ENCODE data around the gene RAB11FIP3. TPM values are rescaled to one million over a fixed set of nuclear protein-coding genes. Genes with fewer than 3 reads are reported as not detected.

RAB11FIP3 gene
- total RNA-seq, 1 experiment from 2014 or later = 37.1 TPM

GRCh38 chr16:444027-444426, 18.6 kb downstream of the RAB11FIP3 start:
- no peaks in the 10 kb centered on the region for H3K9me3 ChIP-seq (ENCODE audit: control insufficient read depth, low read depth, low read length)
- no CpG with 5 or more reads among the region's 10 CpGs for WGBS (ENCODE audit: extremely low coverage, insufficient read length, low lambda C conversion rate)
- H3T11ph ChIP-seq (ENCODE audit: low read length) = no peak overlapping the region
- no peak overlapping the region for H3K56ac ChIP-seq (ENCODE audit: insufficient read length, low read depth, low read length)
- no peak overlapping the region for H4K91ac ChIP-seq (ENCODE audit: insufficient read length, low read depth, low read length)
- Mint-ChIP-seq H3K36me3 (ENCODE audit: insufficient read depth in 1 of 3, low read depth in 3 of 3) (peaks cover 4 to 11% (median 9%) of the 10 kb centered on the region in 3 experiments; a peak in 5 of 7 replicates), H3K4me3 (no peak overlapping the region), H3K9me3 (no peaks in the 10 kb centered on the region), H3K27ac (peak overlapping the region in 2 of 3 experiments; percentile 11 to 58; a peak in 4 of 7 replicates), H3K27me3 (ENCODE audit: low read depth) (no peaks in the 10 kb centered on the region; the same call in 1 of the 2 replicates), H3K4me1 (peaks cover 10 to 20% of the 10 kb centered on the region in 2 experiments; a peak in 3 of 4 replicates)
- no peaks in the 10 kb centered on the region for H3K79me1 ChIP-seq (ENCODE audit: insufficient read depth, low read depth, low read length, poor library complexity, severe bottlenecking)
- TF ChIP-seq CTCF (conservative IDR thresholded peaks at IDR 0.05) = no peak
- no peak overlapping the region for H3K23ac ChIP-seq (ENCODE audit: insufficient read length, low read depth, low read length)
- H3K79me2 ChIP-seq (ENCODE audit: insufficient read depth, low read length) = no peaks in the 10 kb centered on the region
- no peak overlapping the region for H3K14ac ChIP-seq (ENCODE audit: insufficient read depth, low read length)
- H3K4me1 ChIP-seq (ENCODE audit: insufficient read depth, low read length) = no peaks in the 10 kb centered on the region
- H4K8ac ChIP-seq (replicated peaks; ENCODE audit: insufficient read length, low read depth, low read length) = no peak overlapping the region
- H4K20me1 ChIP-seq (ENCODE audit: control insufficient read depth, insufficient read depth, insufficient read length) = no peaks in the 10 kb centered on the region
- no peak overlapping the region for H2AFZ ChIP-seq (ENCODE audit: low read length)
- no peaks in the 10 kb centered on the region for H3K27me3 ChIP-seq (ENCODE audit: insufficient read depth, low read length)
- no peak overlapping the region for H3K9ac ChIP-seq (ENCODE audit: extremely low read depth, insufficient read length, low read length)
- H3K4ac ChIP-seq (ENCODE audit: low read depth, low read length) = no peak overlapping the region
- DNase-seq = no peak
- no peak overlapping the region for H2BK5ac ChIP-seq (ENCODE audit: insufficient read length, low read length)
- no peak overlapping the region for H2BK12ac ChIP-seq (ENCODE audit: insufficient read length, low read depth, low read length)
- no peak overlapping the region for H3K4me2 ChIP-seq (ENCODE audit: insufficient read depth, insufficient read length, low read length)
- no peak overlapping the region for H4K5ac ChIP-seq (ENCODE audit: insufficient read length, low read depth, low read length)
- no peak overlapping the region for H2BK15ac ChIP-seq (ENCODE audit: low read depth, low read length)
- no peaks in the 10 kb centered on the region for H3K23me2 ChIP-seq (ENCODE audit: insufficient read length, low read depth, low read length, poor library complexity, severe bottlenecking)
- H2BK20ac ChIP-seq (ENCODE audit: low read depth, low read length, poor library complexity, severe bottlenecking) = no peak overlapping the region
- H3K18ac ChIP-seq (ENCODE audit: insufficient read length, low read depth, low read length) = no peak overlapping the region
- H3K27ac ChIP-seq (ENCODE audit: insufficient read length, low read depth, low read length) = no peak overlapping the region
- no peak overlapping the region for H2BK120ac ChIP-seq (ENCODE audit: low read depth, low read length, poor library complexity, severe bottlenecking)
- no peak overlapping the region for H2AK5ac ChIP-seq (ENCODE audit: insufficient read length, low read length)
